Gastrocnemius medialis (tissue), 4 donors: ENCODE results near the gene DDX5. TPM values are rescaled to one million over a fixed set of nuclear protein-coding genes. Genes with fewer than 3 reads are reported as not detected.
A peak's percentile ranks its signal among the peaks of the same experiment; 100 is the strongest.

Source experiments
- ATAC-seq, 2 donors: fragments of 150-250 bp; one replicate each; pipeline ENCODE4 v1.9.1; 2016
- DNase-seq, 2 donors: peaks; one replicate each; pipeline ENCODE4 v3.0.0-alpha.2; 2019
- H3K27ac ChIP-seq, 4 donors: fragments of 200-600 bp; sonication (generic); 1 replicate in 1 of 4; 2 replicates in 3 of 4; pipeline ENCODE4 v1.5.1; 2016 to 2018; ENCODE audit warnings: mild to moderate bottlenecking in 2 of 4, moderate library complexity in 1 of 4
- H3K27me3 ChIP-seq, 3 donors: fragments of 200-600 bp; sonication (generic) in 2 of 3; 1 replicate in 1 of 3; 2 replicates in 2 of 3; pipeline versions ENCODE4 v1.5.1 to v1.6.0; 2016 to 2019; ENCODE audit warnings: mild to moderate bottlenecking in 1 of 3, moderate library complexity in 1 of 3
- H3K36me3 ChIP-seq, 2 donors: fragments of 200-600 bp; sonication (generic) in 1 of 2; one replicate each; pipeline ENCODE4 v1.5.1; 2017 to 2018
- H3K4me1 ChIP-seq, 2 donors: fragments of 200-600 bp; sonication (generic) in 1 of 2; one replicate each; pipeline ENCODE4 v1.5.1; 2016 to 2017; ENCODE audit warnings: mild to moderate bottlenecking in 2 of 2
- H3K4me3 ChIP-seq, 4 donors: fragments of 200-600 bp; sonication (generic) in 3 of 4; 1 replicate in 1 of 4; 2 replicates in 3 of 4; pipeline ENCODE4 v1.5.1; 2016 to 2019; ENCODE audit warnings: mild to moderate bottlenecking in 2 of 4
- H3K9me3 ChIP-seq, 3 donors: fragments of 200-600 bp; sonication (generic) in 2 of 3; 1 replicate in 1 of 3; 2 replicates in 2 of 3; pipeline ENCODE4 v1.5.1; 2016 to 2019
- CTCF ChIP-seq, 5 experiments: fragments of 450-650 bp in 3 of 5; fragments of 200-600 bp in 2 of 5; sonication (generic) in 2 of 5; IDR thresholded peaks in 4 of 5; conservative IDR thresholded peaks in 1 of 5; 1 replicate in 4 of 5; 2 replicates in 1 of 5; pipeline ENCODE4 v1.5.1; 2016 to 2019; ENCODE audit warnings: antibody characterized with exemption in 5 of 5, mild to moderate bottlenecking in 3 of 5, moderate library complexity in 3 of 5
- POLR2A ChIP-seq, 2 donors: fragments of 450-650 bp; IDR thresholded peaks; one replicate each; pipeline ENCODE4 v1.6.1; 2017; ENCODE audit warnings: antibody characterized with exemption in 2 of 2, mild to moderate bottlenecking in 2 of 2, moderate library complexity in 2 of 2
- in situ Hi-C, 4 donors: fragments of 200-750 bp; cut with MboI; loops; one replicate each; pipeline versions ENCODE4 v1.15.0 to v1.8.0; 2017; ENCODE audit warnings: low sequenced_read_pairs in 4 of 4
- intact Hi-C: fragments of 100-400 bp; cut with DNase I; formaldehyde crosslinking; loops from one replicate; pipeline ENCODE4 v1.15.1; 2023; ENCODE audit warnings: low total_unique reads
- total RNA-seq, 4 donors: library from RNA; depleted of rRNA; stranded (reverse); fragments of >200 nt; gene quantifications; one replicate each; pipeline versions ENCODE4 v1.1.0 to v1.2.3, GENCODE V29; 2016

Gene DDX5
- total RNA-seq, 4 donors from 2014 or later, result 450 to 771 (median 541) TPM

DNA sequence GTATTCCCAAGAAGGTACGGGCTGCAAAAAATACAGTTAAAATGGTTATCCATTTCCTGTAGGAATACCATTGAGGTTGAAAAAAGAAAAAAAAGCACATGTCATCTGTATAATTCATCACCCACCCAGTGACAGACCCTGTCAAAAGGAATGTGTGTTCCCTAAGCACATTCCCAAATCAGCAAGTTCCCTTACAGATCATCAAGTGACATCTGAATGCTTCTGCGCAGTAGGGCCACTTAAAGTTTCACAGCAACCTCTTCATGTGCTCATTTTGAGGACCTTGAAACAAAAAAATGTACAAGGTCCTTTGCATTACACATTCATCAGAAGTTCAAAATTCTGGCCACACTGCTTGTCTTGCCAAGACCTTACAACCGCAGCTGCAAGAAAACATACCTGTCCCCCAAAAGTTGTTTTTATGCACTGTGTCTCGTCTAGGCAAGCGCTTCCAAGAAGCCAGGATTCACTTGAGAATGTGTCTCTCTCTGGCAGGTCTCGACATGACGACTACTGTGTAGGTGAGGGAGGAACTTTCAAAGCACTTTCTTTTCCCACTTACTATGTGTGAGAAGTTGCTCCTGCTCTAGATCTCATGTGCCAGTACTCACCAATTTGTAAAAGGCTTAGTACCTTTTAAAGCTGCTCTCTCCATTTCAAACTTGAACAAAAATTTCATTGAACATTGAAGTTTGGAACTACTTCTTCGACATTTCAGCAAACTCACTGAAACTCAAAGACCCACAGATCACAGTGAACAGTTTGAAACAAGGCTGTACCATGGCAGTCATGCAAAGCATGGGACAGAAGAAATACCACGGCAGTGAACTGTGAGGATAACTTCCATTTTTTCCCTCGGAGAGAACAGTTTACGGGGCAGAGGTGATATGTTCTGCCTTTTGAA, 5.0 kb downstream of the DDX5 start:
- TF ChIP-seq POLR2A (IDR thresholded peaks at IDR 0.05) (no peak), CTCF (IDR thresholded peaks at IDR 0.05 in 4 of 5, conservative IDR thresholded peaks at IDR 0.05 in 1 of 5) (no peak)
- peaks cover 29 to 54% of the 10 kb centered on the region in 2 donors for H3K4me1 ChIP-seq
- DNase-seq, result no peak
- intact Hi-C loops (loop anchor here (10.0 kb wide), 1 partner anchor 676 kb away; the partner anchor contains the start of genes FTSJ3 and PSMC5), in situ Hi-C loops (loop anchor here in 2 of 4 donors (10.0 to 25.0 kb wide), 2 partner anchors 144 to 664 kb away; partner anchors contain the start of genes FTSJ3 (in 1 of the 2), PSMC5 (in 1 of the 2) and SMARCD2 (in 1 of the 2))
- H3K36me3 ChIP-seq, result peaks cover 7 to 74% of the 10 kb centered on the region in 2 donors
- H3K4me3 ChIP-seq, result no peak overlapping the region
- no peaks in the 10 kb centered on the region for H3K9me3 ChIP-seq
- no peak for ATAC-seq
- H3K27ac ChIP-seq, result no peak overlapping the region
- no peaks in the 10 kb centered on the region for H3K27me3 ChIP-seq

GRCh38 chr17:64500487-64500859, 5.6 kb downstream of the DDX5 start:
- TF ChIP-seq POLR2A (IDR thresholded peaks at IDR 0.05) (no peak), CTCF (IDR thresholded peaks at IDR 0.05 in 4 of 5, conservative IDR thresholded peaks at IDR 0.05 in 1 of 5) (no peak)
- intact Hi-C loops, result loop anchor here (10.0 kb wide), 1 partner anchor 676 kb away; the partner anchor contains the start of genes FTSJ3 and PSMC5
- H3K9me3 ChIP-seq, result no peaks in the 10 kb centered on the region
- in situ Hi-C loops, result loop anchor here in 2 of 4 donors (10.0 to 25.0 kb wide), 2 partner anchors 144 to 663 kb away; partner anchors contain the start of genes FTSJ3 (in 1 of the 2), PSMC5 (in 1 of the 2) and SMARCD2 (in 1 of the 2)
- H3K4me3 ChIP-seq, result no peak overlapping the region
- H3K27ac ChIP-seq, result no peak overlapping the region
- peaks cover 7 to 74% of the 10 kb centered on the region in 2 donors for H3K36me3 ChIP-seq
- no peaks in the 10 kb centered on the region for H3K27me3 ChIP-seq
- ATAC-seq (no peak), DNase-seq (no peak)
- peaks cover 35 to 60% of the 10 kb centered on the region in 2 donors for H3K4me1 ChIP-seq

- in situ Hi-C loops (loop anchor here in 2 of 4 donors (10.0 to 25.0 kb wide), 2 partner anchors 145 to 663 kb away; partner anchors contain the start of genes FTSJ3 (in 1 of the 2), PSMC5 (in 1 of the 2) and SMARCD2 (in 1 of the 2)), intact Hi-C loops (loop anchor here (10.0 kb wide), 1 partner anchor 675 kb away; the partner anchor contains the start of genes FTSJ3 and PSMC5)
- no peak overlapping the region for H3K4me3 ChIP-seq
- H3K36me3 ChIP-seq, result peaks cover 7 to 74% of the 10 kb centered on the region in 2 donors
- H3K27ac ChIP-seq, result no peak overlapping the region
- H3K9me3 ChIP-seq, result no peaks in the 10 kb centered on the region
- no peak for ATAC-seq
- no peak for TF ChIP-seq POLR2A (IDR thresholded peaks at IDR 0.05)
- H3K4me1 ChIP-seq, result peaks cover 40 to 64% of the 10 kb centered on the region in 2 donors
- no peaks in the 10 kb centered on the region for H3K27me3 ChIP-seq
- no peak for DNase-seq
Observed at GRCh38 chr17:64499805-64500486, 6.1 kb downstream of the DDX5 start.

DNA sequence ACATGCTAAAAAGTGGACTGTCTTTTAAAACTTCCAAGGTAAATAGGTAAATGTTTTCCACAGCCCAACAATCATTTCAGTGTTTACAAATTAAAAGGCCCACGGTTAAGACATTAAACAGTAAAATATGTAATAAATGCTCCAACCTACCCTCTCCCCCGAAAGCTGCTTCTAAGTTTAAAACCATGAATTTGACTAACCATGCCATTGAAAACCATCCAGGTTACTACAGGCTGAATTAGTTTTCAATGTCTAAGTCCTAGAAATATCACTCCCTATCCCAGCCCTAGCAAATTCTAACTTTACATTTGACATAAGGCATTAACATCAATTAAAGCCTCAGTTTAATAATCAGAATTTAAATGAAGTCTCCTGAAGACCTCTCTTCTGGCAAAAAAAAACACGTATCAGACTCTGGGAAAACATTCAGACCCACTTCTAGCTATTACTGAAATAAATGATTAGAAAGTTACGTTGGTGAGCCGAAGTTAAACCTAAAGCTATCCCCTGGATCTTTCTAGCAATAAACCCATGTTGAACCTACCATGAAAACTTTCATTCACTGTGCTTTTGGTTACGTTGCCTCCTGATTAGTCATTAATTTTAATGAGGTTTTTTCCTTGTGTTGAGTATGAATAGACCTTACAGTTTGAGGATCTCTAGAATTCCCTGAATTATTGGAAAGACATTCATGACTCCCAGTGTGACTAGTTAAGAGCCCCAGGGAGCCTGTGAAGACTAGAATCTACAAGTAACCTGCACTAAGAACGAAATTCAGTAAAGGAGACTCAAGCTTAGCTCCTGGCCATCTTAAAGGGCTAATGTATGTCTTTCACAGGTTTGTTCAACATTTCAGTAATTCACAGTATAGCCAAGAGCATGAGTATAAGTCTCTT, 7.5 kb downstream of the DDX5 start:
- TF ChIP-seq CTCF (IDR thresholded peaks at IDR 0.05 in 4 of 5, conservative IDR thresholded peaks at IDR 0.05 in 1 of 5) (no peak), POLR2A (IDR thresholded peaks at IDR 0.05) (no peak)
- peaks cover 6 to 62% of the 10 kb centered on the region in 2 donors for H3K36me3 ChIP-seq
- peak overlapping the region in 3 of 4 donors; percentile 8 to 83 (median 80) for H3K27ac ChIP-seq
- ATAC-seq (no peak), DNase-seq (no peak)
- intact Hi-C loops (no loop called here), in situ Hi-C loops (no loop called here)
- H3K9me3 ChIP-seq, result no peaks in the 10 kb centered on the region
- H3K4me3 ChIP-seq, result no peak overlapping the region
- H3K4me1 ChIP-seq, result peaks cover 31 to 59% of the 10 kb centered on the region in 2 donors
- no peaks in the 10 kb centered on the region for H3K27me3 ChIP-seq
